ENCODE data around the gene APOO. TPM values are rescaled to one million over a fixed set of nuclear protein-coding genes. Genes with fewer than 3 reads are reported as not detected.
A peak's percentile ranks its signal among the peaks of the same experiment; 100 is the strongest.

APOO gene
- total RNA-seq, 1 experiment from 2014 or later = 33.8 TPM

- no peaks in the 10 kb centered on the region for H3K36me3 ChIP-seq
- no peaks in the 10 kb centered on the region for H3K4me1 ChIP-seq
- no peaks in the 10 kb centered on the region for H3K27me3 ChIP-seq
- no peaks in the 10 kb centered on the region for H3K9me3 ChIP-seq (replicated peaks)
- H3K4me3 ChIP-seq = no peak overlapping the region
- no peak overlapping the region for H3K27ac ChIP-seq
- DNase-seq = no peak
These were observed 50.4 kb downstream of the APOO start for GRCh38 chrX:23857363-23857762.

- Histone ChIP-seq H3K27me3 (no peaks in the 10 kb centered on the region), H3K27ac (no peak overlapping the region), H3K4me1 (no peaks in the 10 kb centered on the region), H3K4me3 (no peak overlapping the region), H3K36me3 (no peaks in the 10 kb centered on the region), H3K9me3 (replicated peaks) (no peaks in the 10 kb centered on the region)
- no peak for DNase-seq
These were observed 52.2 kb downstream of the APOO start for GRCh38 chrX:23855569-23855968.

- Histone ChIP-seq H3K4me3 (no peak overlapping the region), H3K36me3 (no peaks in the 10 kb centered on the region), H3K27me3 (no peaks in the 10 kb centered on the region), H3K27ac (no peak overlapping the region), H3K4me1 (no peaks in the 10 kb centered on the region), H3K9me3 (replicated peaks) (no peaks in the 10 kb centered on the region)
- DNase-seq = no peak
These were observed 52.8 kb downstream of the APOO start for GRCh38 chrX:23854945-23855344.

GRCh38 chrX:23854122-23854521 is 53.6 kb downstream of the APOO start:
- H3K4me1 ChIP-seq = no peaks in the 10 kb centered on the region
- H3K4me3 ChIP-seq = no peak overlapping the region
- H3K27me3 ChIP-seq = no peaks in the 10 kb centered on the region
- no peak overlapping the region for H3K27ac ChIP-seq
- H3K9me3 ChIP-seq (replicated peaks) = no peaks in the 10 kb centered on the region
- DNase-seq = peak in 1 of 2 experiments; percentile 5
- H3K36me3 ChIP-seq = no peaks in the 10 kb centered on the region

GRCh38 chrX:23851544-23851943 is 56.2 kb downstream of the APOO start:
- Histone ChIP-seq H3K36me3 (no peaks in the 10 kb centered on the region), H3K9me3 (replicated peaks) (no peaks in the 10 kb centered on the region), H3K4me3 (no peak overlapping the region), H3K27ac (no peak overlapping the region), H3K27me3 (no peaks in the 10 kb centered on the region), H3K4me1 (no peaks in the 10 kb centered on the region)
- DNase-seq = no peak

GRCh38 chrX:23849241-23849640 is 58.5 kb downstream of the APOO start:
- Histone ChIP-seq H3K36me3 (no peaks in the 10 kb centered on the region; the same call in 1 of the 2 replicates), H3K4me1 (no peaks in the 10 kb centered on the region), H3K27ac (no peak overlapping the region), H3K27me3 (no peaks in the 10 kb centered on the region), H3K4me3 (no peak overlapping the region), H3K9me3 (replicated peaks) (no peaks in the 10 kb centered on the region)
- no peak for DNase-seq

- H3K4me3 ChIP-seq = no peak overlapping the region
- H3K27me3 ChIP-seq = no peaks in the 10 kb centered on the region
- H3K9me3 ChIP-seq (replicated peaks) = no peaks in the 10 kb centered on the region
- no peak for DNase-seq
- H3K4me1 ChIP-seq = no peaks in the 10 kb centered on the region
- no peak overlapping the region for H3K27ac ChIP-seq
- H3K36me3 ChIP-seq = no peaks in the 10 kb centered on the region; the same call in 1 of the 2 replicates
These were observed 62.4 kb downstream of the APOO start for GRCh38 chrX:23845351-23845817.

GRCh38 chrX:23844502-23845138 is 63.1 kb downstream of the APOO start:
- Histone ChIP-seq H3K9me3 (replicated peaks) (no peaks in the 10 kb centered on the region), H3K36me3 (no peaks in the 10 kb centered on the region; the same call in 1 of the 2 replicates), H3K27me3 (no peaks in the 10 kb centered on the region), H3K4me1 (no peaks in the 10 kb centered on the region), H3K27ac (no peak overlapping the region), H3K4me3 (no peak overlapping the region)
- DNase-seq = no peak

GRCh38 chrX:23841847-23842522 is 65.8 kb downstream of the APOO start:
- Histone ChIP-seq H3K9me3 (replicated peaks) (no peaks in the 10 kb centered on the region), H3K36me3 (no peaks in the 10 kb centered on the region; the same call in 1 of the 2 replicates), H3K4me1 (no peaks in the 10 kb centered on the region), H3K27me3 (no peaks in the 10 kb centered on the region), H3K27ac (no peak overlapping the region), H3K4me3 (no peak overlapping the region)
- no peak for DNase-seq

- Histone ChIP-seq H3K4me3 (no peak overlapping the region), H3K36me3 (no peaks in the 10 kb centered on the region; the same call in 1 of the 2 replicates), H3K27ac (no peak overlapping the region), H3K27me3 (no peaks in the 10 kb centered on the region), H3K9me3 (replicated peaks) (no peaks in the 10 kb centered on the region), H3K4me1 (no peaks in the 10 kb centered on the region)
- DNase-seq = no peak
These were observed 67.1 kb downstream of the APOO start for GRCh38 chrX:23840674-23841073.

GRCh38 chrX:23838953-23839352 is 68.8 kb downstream of the APOO start:
- H3K27me3 ChIP-seq = no peaks in the 10 kb centered on the region
- H3K27ac ChIP-seq = no peak overlapping the region
- H3K4me3 ChIP-seq = no peak overlapping the region
- no peaks in the 10 kb centered on the region for H3K36me3 ChIP-seq
- H3K9me3 ChIP-seq (replicated peaks) = no peaks in the 10 kb centered on the region
- no peak for DNase-seq
- H3K4me1 ChIP-seq = no peaks in the 10 kb centered on the region

GRCh38 chrX:23832721-23833120 is 75.0 kb downstream of the APOO start:
- no peak overlapping the region for H3K27ac ChIP-seq
- no peaks in the 10 kb centered on the region for H3K9me3 ChIP-seq (replicated peaks)
- H3K4me3 ChIP-seq = no peak overlapping the region
- no peak for DNase-seq
- no peaks in the 10 kb centered on the region for H3K36me3 ChIP-seq
- no peaks in the 10 kb centered on the region for H3K4me1 ChIP-seq
- H3K27me3 ChIP-seq = no peaks in the 10 kb centered on the region

GRCh38 chrX:23828881-23829280 is 78.9 kb downstream of the APOO start:
- DNase-seq = no peak
- no peak overlapping the region for H3K4me3 ChIP-seq
- no peaks in the 10 kb centered on the region for H3K27me3 ChIP-seq
- H3K27ac ChIP-seq = no peak overlapping the region
- no peaks in the 10 kb centered on the region for H3K4me1 ChIP-seq
- H3K36me3 ChIP-seq = no peaks in the 10 kb centered on the region
- H3K9me3 ChIP-seq (replicated peaks) = no peaks in the 10 kb centered on the region

- no peaks in the 10 kb centered on the region for H3K27me3 ChIP-seq
- H3K4me3 ChIP-seq = no peak overlapping the region
- H3K36me3 ChIP-seq = no peaks in the 10 kb centered on the region
- no peaks in the 10 kb centered on the region for H3K4me1 ChIP-seq
- H3K27ac ChIP-seq = no peak overlapping the region
- H3K9me3 ChIP-seq (replicated peaks) = no peaks in the 10 kb centered on the region
- DNase-seq = peak in 1 of 2 experiments; percentile 53
These were observed 81.1 kb downstream of the APOO start for GRCh38 chrX:23826653-23827052.

GRCh38 chrX:23826216-23826615 is 81.5 kb downstream of the APOO start:
- no peak overlapping the region for H3K4me3 ChIP-seq
- no peaks in the 10 kb centered on the region for H3K4me1 ChIP-seq
- no peak overlapping the region for H3K27ac ChIP-seq
- H3K27me3 ChIP-seq = no peaks in the 10 kb centered on the region
- no peak for DNase-seq
- no peaks in the 10 kb centered on the region for H3K36me3 ChIP-seq
- H3K9me3 ChIP-seq (replicated peaks) = no peaks in the 10 kb centered on the region

GRCh38 chrX:23825675-23826074 is 82.1 kb downstream of the APOO start:
- H3K4me3 ChIP-seq = no peak overlapping the region
- no peak overlapping the region for H3K27ac ChIP-seq
- no peaks in the 10 kb centered on the region for H3K27me3 ChIP-seq
- H3K36me3 ChIP-seq = no peaks in the 10 kb centered on the region
- no peak for DNase-seq
- peaks cover 2% of the 10 kb centered on the region; the same call in 1 of the 2 replicates for H3K4me1 ChIP-seq
- H3K9me3 ChIP-seq (replicated peaks) = no peaks in the 10 kb centered on the region

Data from SJCRH30 (cell line).